Panc1 (cell line): ENCODE data around the gene RPGRIP1.
"Not testable (repeated sequence)": the region's sequence is repeated elsewhere in the genome, so short reads cannot be mapped to it uniquely, and the experiment has no call there.

Experiments used
- TCF7L2 ChIP-seq: IDR thresholded peaks from 2 replicates; pipeline ENCODE4 v1.6.1; 2011; ENCODE audit warnings: mild to moderate bottlenecking, low read depth, low read length, inconsistent platforms
- TF ChIP-seq, protein P1 (sequence below): fragments of 450-650 bp; IDR thresholded peaks from 2 replicates; pipeline ENCODE4 v1.5.1; 2017; ENCODE audit warnings: mild to moderate bottlenecking

DNA sequence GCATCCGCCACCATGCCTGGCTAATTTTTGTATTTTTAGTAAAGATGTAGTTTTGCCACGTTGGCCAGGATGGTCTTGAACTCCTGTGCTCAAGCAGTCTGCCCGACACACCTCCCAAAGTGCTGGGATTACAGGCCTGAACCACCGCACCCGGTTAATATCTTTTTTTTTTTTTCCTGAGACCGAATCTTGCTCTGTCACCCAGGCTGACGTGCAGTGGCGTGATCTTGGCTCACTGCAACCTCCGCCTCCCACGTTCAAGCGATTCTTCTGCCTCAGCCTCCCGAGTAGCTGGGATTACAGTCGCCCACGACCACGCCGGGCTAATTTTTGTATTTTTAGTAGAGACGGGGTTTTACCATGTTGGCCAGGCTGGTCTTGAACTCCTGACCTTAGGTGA, 7.2 kb upstream of the RPGRIP1 start:
- TF ChIP-seq, protein P1, sequence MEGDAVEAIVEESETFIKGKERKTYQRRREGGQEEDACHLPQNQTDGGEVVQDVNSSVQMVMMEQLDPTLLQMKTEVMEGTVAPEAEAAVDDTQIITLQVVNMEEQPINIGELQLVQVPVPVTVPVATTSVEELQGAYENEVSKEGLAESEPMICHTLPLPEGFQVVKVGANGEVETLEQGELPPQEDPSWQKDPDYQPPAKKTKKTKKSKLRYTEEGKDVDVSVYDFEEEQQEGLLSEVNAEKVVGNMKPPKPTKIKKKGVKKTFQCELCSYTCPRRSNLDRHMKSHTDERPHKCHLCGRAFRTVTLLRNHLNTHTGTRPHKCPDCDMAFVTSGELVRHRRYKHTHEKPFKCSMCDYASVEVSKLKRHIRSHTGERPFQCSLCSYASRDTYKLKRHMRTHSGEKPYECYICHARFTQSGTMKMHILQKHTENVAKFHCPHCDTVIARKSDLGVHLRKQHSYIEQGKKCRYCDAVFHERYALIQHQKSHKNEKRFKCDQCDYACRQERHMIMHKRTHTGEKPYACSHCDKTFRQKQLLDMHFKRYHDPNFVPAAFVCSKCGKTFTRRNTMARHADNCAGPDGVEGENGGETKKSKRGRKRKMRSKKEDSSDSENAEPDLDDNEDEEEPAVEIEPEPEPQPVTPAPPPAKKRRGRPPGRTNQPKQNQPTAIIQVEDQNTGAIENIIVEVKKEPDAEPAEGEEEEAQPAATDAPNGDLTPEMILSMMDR, result not testable (repeated sequence)
- not testable (repeated sequence) for TF ChIP-seq TCF7L2
